Stimulated activated naive CD4-positive, alpha-beta T cell (primary cell): ENCODE measurements around the gene IL26.
"Not testable (repeated sequence)": the region's sequence is repeated elsewhere in the genome, so short reads cannot be mapped to it uniquely, and the experiment has no call there.

Experiments
- DNase-seq, 6 experiments: peaks; one replicate each; lab custom pipeline; 2025; lab: John Stamatoyannopoulos, UW

IL26 gene

DNA sequence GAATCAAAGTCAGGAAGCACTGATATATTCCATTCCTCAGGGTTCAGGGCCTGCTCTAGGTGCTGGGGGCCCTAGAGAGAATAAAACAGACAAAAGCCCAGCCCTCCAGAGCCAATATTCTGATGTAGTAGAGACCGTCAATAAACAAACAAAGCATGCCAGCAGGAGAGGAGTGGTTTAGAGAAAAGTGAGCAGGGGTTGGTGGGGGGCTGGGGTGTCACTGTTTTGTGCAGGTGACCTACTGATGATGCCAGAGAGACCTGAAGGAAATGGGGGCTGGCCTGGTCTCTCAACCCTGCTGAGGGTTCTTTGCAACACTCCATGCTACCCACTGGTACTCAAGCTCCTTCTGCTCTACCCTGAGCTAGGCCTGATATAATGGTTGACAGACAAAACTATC is 26.5 kb downstream of the IL26 start:
- no peak for DNase-seq

DNA sequence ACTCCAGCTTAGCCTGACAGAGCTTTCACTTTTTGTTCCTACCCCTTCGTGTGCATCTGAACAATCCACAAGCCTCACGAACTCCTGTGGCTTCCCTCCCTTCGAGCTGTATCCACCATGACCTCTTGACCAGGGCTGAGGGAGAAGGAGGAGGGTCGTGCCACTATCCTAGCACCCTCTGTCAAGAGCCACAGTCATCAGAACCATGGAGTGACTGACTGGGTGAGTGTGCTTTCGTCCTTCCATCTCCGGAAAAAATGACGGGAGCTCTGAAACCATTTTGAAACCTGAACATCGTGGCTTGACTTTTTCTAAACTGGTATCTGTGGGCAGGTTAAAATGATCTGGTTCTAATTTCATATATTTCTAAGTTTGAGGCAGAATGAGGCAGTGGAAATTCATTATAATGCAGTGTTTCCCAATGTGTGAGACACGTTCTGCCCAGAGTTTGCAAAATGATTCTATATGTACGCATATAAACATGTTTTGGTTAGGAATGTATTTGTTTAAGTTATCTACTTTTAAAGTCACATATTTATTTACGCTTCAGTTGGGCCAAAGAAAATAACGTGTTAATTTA is 27.0 kb downstream of the IL26 start:
- no peak for DNase-seq

DNA sequence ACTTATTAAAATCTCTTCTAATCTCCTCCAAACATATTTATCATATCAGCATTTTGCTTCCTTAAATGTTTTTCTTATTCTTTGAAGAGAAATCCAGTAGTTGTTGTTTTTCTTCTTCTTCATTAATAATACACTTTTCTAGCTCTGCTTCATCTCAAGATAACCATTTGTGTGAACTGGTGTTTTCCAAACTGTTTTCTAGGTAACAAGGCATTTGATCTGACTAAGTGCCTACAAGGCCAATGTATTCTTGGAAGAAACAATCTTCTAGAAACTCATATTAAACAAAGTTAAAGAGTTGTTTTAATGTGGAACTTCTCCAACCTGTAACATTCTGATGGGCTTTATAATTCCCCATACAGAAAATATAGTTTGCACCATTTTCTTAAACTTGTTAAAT is 35.3 kb downstream of the IL26 start:
- no peak for DNase-seq

DNA sequence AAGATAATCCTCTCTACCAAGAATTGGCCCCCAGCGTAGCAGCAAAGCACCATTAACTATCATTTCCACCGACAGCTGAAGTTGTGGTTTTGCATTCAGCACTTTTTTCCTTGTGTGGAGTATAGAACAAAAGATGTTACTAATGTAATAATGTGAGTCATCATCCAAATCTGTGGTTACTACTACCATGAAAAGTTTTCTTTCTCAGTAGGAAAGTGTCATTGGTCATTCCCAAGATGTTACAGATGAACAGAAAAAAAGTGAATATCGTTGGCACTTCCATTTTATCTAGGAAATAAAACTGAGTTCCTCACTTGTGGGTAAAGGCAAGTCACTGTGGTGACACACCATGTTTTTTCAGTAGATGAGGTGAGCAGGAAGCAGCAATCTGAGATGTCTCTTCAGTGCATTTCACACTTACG is 35.8 kb downstream of the IL26 start:
- peak in 3 of 6 experiments; percentile 34 to 59 (median 46) for DNase-seq

DNA sequence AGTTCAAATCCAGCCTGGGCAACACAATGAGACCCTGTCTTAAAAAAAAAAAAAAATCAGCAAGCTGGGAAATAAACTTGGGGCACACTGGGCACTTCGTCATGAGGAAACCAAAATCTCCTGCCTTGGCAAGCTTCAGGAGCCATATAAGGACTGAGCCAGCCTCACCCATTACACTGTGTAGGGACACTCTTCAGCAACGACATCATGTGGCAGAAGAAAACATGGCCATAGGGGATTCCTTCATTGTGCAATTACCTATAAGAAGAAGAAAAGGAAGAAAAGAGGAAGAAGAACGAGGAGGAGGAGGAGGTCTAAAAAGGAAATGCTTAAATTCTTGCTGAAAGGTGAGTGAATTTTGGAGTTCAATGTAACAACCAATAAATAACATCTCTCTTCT is 40.0 kb downstream of the IL26 start:
- no peak for DNase-seq

DNA sequence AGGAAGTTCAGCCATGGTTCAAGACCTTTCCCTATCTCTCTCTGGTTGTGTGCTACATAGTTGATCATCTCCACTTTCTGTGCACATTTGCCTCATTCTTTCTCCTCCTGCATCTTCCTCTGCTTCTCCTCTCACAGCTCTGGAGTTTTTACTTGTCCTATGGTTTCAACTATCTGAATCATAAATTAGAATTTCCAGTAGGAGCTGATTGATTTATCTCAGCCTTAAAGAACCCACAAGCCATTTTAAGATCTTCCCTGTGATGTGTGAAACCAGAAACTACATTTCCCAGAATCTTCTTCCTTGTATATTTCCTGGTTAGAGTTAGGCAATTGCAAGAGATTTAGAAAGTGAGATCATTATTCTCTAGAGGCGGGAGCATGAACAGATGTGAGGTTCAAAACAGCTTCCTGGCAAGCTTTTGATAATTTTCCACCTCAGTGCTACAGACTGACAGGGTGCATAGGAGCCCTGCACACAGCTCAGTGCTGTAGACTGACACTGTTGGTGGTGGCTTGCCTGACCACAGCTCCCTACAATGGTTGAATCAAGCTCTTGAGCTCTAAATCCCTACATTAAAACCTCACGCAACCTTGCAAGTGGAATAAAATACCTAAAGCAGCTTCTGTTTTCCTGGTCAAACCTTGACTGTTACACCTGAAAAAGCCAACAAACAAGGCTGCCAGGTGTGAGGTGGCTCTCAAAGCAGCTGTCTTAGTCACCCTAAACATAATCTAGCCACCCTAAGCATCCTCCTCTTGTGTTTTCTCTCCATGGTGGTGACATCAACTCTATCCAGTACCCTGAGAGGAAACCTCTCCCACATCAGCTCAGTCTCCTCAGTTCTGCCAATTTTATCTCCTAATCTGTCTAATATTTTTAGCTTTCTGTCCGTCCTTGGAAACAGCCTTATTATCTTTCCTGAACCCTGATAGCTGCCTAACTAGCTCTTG is 44.5 kb downstream of the IL26 start:
- DNase-seq = peak; percentile 1 to 69 (median 48)

DNA sequence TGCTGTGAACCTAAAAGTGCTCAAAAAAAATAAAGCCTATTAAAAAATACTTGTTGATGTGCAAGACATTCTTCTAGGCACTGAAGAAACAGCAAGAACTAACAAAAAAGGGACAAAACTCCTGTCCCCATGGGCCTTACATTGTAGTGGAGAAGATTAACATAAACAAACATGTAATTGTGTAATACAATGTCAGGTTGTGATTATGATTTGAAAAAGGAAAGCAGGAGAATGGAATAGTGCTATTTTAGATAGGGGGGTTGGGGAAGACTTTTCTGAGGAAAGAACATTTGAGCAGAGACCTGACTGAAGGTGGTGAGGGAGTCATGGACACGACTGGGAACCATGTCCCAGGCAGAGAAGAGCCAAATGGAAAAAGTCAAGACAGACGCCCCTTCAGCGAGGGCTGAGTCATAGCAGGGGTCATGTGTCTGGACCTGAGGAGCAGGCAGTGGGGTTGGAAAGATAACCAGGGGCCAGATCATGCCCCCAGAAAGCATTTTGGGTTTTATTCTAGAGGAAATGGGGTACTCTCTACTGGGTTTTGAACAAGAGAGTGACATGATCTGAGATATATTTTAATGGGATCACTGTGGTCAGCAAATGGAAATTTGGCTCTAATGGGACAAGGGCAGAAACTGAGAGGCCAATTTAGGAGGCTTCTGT is 46.7 kb downstream of the IL26 start:
- DNase-seq = no peak

DNA sequence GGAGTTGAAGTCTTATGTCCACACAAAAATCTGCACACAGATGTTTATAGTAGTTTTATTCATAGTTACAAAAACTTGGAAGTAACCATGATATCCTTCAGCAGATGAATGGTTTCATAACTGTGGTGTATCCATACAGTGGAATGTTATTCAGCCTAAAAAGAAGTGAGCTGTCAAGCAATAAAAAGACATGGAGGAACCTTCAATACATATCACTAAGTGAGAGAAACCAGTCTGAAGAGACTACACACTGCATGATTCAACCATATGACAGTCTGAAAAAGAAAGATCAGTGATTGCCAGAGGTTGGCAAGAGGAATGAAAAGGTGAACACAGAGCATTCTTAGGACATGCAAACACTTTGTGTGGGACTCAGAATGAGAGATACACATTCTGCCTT is 47.4 kb downstream of the IL26 start:
- DNase-seq = no peak

DNA sequence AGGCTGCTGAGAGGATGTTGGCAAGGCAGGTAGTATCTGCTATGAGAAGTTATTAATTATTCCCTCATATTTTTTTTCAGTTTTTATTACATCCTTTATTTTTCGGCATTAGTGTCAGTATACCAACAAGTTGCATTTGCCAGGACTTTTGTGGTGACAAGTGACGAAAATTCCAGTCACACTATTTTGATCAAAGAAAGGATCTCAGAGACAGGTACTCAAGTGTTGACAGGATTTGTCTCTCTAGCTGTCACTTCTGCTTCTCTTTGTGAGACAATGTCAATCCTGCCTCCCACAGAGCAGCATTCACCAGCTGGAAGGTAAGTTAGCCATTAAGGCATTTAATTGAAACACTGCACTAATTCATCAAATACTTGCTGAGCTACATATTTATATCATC is 48.0 kb downstream of the IL26 start:
- peak in 1 of 6 experiments; percentile 12 for DNase-seq

DNA sequence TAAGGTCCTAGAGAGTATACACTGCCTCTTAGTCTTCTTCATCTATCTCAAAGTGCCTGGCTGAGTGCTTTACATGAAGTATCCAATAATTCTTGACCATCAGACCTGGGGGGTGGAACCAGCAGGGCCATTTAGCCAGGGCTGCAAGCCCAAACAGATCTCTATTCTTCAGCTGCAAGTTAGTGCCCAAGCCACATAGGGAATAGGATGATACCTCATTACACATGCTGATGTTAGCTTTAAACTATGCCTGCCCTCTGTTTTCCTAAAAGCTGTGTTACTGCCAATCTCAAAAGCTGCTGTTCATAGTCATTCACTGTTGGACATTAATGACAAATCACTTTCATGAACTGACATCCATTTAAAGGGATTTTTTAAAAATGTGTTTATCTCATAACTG is 49.4 kb downstream of the IL26 start:
- no peak for DNase-seq

DNA sequence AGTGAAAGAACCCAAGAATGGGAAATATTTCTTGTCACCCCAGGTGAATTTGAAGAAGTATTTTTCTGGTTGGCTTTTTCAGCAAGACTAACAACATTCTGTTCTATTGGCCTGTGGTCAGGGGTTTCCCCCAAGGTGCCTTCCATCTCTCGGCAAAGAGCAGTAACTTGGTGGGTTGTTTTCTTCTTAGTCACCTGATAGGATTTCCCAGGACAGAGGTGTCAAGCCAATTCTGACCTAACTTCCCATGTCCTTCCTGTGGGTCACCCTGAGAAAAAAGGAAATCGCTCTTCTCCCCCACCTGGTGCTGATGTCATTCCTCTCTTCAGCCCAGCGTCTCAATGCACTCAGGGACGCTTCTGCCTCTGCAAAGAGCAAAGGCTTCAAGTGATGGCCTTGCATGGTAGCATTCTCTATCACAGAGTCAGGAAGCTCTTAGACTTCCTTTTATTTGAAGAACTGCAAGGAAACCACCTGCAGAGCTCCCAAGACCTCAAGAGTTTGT is 50.0 kb downstream of the IL26 start:
- peak; percentile 49 to 96 (median 78) for DNase-seq

DNA sequence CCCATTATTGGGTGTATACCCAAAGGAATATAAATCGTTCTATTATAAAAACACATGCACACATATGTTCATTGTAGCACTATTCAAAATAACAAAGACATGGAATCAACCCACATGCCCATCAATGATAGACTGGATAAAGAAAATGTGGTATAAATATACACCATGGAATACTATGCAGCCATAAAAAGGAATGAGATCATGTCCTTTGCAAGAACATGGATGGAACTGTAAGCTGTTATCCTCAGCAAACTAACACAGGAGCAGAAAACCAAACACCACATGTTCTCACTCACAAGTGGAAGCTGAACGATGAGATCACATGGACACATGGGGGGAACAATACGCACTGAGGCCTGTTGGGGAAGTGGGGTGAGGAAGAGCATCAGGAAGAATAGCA is 50.8 kb downstream of the IL26 start:
- not testable (repeated sequence) for DNase-seq

DNA sequence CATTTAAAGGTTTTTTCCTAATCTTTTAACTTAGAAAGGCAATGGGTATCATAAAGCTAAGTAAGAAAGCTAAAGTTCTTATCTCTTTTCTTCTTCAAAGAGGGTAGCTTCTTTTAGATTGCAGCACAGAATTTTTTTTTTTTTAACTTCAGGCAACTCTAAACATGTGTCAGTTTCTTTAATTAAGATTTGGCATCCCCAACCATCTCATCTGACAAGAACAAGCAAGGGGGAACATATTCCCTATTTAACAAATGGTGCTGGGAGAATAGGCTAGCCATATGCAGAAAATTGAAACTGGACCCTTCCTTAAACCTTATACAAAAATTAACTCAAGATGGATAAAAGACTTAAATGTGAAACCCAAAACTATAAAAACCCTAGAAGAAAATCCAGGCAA is 51.8 kb downstream of the IL26 start:
- peak in 1 of 6 experiments; percentile 8 for DNase-seq

DNA sequence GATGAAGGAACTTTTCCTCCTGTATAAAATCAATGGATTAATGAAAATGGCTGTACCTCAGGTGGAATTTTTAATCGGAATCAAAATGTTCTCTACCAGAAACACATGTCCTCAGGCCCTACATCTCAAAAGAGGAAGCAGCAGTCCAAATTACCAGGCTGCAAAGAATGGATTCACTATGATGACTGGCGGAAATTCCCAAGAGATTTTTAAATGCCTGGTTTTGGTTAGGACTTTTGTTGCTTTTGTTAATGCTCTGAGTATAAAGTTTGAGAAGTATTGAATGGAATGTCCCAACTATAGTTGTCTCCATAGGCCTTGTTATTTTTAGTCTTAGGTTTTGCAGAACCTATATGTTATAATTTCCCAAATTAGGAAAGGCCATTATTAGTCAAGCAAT is 54.9 kb downstream of the IL26 start:
- no peak for DNase-seq

DNA sequence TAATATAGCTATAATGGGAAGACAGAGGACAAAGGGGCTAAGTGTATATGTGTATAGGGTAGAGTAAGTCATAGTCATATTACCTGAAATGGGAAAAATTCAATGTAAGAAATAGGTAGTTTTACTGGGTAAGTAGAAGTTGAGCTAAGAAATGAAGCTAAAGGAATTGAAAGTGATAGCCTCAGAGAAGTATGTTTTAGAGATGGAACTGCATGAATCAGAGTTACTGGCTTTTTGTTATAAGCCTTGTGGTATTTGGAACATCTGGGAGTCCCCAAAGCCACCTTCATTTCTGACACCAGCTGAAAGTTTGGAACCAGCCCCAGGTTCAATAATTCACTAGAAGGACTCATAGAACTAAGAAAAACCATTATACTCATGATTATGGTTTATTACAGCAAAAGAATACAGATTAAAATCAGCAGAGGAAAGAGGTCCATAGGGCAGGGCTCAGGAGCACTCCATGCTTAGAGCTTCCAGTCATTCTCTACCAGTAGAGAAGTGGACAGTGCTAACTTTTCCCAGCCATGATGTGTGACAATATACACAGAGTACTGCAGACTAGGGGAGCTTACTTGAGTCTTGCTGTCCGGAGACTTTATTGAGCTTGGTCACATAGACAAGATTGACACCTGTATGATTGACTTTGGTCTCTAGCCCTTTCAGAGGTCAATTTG is 56.3 kb downstream of the IL26 start:
- no peak for DNase-seq

DNA sequence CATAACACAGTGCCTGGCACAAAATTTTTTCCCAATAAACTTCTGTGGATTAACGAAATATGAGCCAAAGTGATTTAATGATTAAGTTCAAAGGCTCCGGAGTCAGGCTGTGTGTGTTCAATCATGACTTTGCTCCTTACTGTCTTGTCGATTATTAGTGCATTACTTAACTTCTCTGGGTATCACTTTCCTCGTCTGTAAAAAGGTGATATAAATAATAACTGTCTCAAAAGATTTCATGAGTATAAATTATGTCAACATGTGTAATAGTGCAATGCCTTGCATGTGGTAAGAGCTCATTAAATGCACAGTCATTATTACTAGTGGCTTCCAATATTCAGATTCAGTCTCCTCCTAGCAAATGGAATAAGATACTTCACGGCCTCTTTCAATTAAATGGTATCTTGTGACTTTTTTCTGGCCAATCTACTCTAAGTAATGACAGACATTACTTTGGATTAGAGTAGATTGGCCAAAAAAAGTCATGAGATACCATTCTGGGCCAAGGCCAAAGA is 59.2 kb downstream of the IL26 start:
- no peak for DNase-seq

DNA sequence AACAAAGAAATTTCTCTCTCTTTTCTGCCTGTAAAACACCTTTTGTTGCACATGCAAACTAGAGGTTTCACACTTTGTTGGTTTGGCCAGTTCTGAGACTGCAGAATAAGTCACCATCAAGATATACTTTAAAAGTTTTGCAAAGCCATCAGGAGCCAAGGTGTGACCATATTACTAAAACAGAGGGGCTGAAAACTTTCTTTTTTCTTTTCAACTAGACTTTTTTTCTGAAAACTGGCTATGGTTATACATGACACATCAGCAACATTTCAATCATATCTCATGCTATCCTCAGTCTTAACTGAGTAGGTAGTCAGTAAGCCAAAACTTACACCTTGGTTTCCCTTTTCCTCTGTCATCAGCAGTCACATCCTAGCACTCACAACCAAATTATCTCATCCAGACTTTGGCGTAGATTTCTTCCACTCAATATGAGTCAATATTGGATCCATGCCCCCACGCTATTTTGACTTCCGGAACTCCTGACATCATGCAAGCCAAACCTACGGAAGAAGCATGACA is 62.0 kb downstream of the IL26 start:
- DNase-seq = no peak

DNA sequence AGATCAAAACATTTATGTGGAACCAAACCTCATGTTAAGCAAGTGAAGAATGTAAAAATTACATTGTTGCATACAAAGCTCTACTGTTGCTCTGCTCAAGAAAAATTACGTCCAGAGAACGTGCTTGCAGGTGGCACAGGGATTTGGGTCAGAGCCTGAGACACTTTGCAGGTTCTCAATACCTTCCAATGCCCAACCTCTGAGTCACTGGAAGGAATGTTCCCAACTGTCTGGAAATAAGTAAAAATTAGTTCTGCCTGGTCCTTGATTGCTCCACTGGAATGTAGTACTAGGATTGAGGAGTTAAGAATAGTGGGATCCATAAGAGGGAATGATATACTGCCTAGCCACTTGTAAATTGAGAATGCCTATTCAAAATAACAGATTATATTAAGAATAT is 63.2 kb downstream of the IL26 start:
- DNase-seq = no peak

DNA sequence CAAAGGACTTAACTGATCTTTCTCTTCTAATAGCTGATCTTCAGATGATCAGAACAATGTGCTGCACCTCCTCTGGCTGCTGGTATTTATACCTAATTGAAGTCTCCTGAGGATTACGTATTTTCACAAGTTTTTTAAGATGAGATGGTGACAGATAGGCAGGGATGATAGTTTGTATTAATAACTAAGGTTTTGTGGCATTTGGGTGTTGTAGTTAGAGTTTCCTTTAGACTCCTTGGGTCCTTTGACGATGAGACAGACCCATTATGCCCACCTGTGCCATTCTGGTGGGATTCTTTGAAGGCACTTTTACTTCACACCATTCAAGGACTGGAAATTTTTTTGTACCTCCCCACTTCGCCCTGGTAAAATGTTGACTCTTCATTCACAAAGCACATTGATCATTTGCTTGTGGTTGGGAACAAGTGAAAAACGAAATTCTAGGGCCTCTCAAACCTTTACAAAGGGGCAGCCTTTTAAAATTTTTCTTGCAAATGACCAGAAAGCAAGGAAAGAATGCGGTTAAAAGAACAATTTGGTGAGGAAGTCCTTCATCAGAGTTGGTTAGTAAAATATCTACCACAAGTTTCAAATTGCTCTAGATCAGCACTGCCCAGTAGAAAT is 65.8 kb downstream of the IL26 start, which contains the start of gene IFNG:
IFNG (minus strand) TSS at position 60 of the 624 bp plus-strand sequence. CDS start 125 bp downstream, outside the sequence.
- no peak for DNase-seq

DNA sequence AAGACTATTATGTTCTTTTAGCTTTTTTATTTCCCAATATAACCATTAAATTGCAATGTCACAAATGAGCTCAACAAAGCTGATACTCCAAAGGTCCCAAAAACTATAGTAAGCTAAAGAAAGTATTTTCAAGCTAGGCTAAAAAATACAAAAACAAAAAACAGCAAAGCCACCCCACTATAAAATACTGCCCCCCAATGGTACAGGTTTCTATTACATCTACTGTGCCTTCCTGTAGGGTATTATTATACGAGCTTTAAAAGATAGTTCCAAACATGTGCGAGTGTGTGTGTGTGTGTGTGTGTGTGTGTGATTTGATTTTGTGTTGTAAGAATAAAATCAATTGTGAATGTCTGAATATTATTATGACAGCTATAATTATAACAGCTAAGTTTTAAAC is 67.2 kb downstream of the IL26 start:
- DNase-seq = peak in 2 of 6 experiments; percentile 22 to 37

DNA sequence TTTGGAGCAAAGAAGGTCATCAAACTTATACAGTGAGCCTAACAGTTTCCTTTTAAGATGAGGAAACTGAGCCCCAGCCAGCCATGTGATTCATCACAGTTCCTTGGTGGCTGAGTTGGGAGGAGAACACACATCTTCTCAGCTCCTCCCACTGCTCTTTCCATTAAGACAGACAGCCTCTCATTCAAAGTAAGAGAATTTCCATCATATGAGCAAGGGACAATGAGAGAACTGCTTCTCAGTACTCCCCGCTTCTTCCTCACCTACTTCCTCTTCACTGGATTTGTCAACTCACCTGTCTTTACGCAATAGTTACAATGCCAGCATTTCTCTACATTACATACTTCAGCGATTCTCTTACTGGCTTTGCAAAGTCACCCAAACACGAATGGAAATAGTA is 68.2 kb downstream of the IL26 start:
- no peak for DNase-seq
